Mesendoderm (in vitro differentiated cells): ENCODE data around the gene LYRM4.

ENCODE experiments used
- DNase-seq: peaks from one replicate; pipeline ENCODE4 v3.0.0; 2013
- H2AK5ac ChIP-seq: 2 replicates; pipeline ENCODE4 v1.6.1; 2013; ENCODE audit warnings: low read length, inconsistent platforms
- H2BK120ac ChIP-seq: 2 replicates; pipeline ENCODE4 v1.6.1; 2013; ENCODE audit warnings: low read depth, mild to moderate bottlenecking, low read length, moderate library complexity, mixed read lengths
- H2BK15ac ChIP-seq: replicated peaks from 2 replicates; pipeline ENCODE4 v1.6.1; 2013; ENCODE audit warnings: low read depth, mild to moderate bottlenecking, moderate library complexity
- H2BK5ac ChIP-seq: 2 replicates; pipeline ENCODE4 v1.6.1; 2013; ENCODE audit warnings: low read length, inconsistent platforms
- H3K18ac ChIP-seq: 2 replicates; pipeline ENCODE4 v1.6.1; 2013; ENCODE audit warnings: mild to moderate bottlenecking, low read length, mixed read lengths
- H3K23ac ChIP-seq: one replicate; pipeline ENCODE4 v1.6.1; 2013; ENCODE audit warnings: low read length
- H3K27ac ChIP-seq: 2 replicates; pipeline ENCODE4 v1.5.1; 2013; ENCODE audit warnings: low read depth, mild to moderate bottlenecking, inconsistent platforms, low read length, moderate library complexity
- H3K27me3 ChIP-seq: 2 replicates; pipeline ENCODE4 v1.6.1; 2013; ENCODE audit warnings: low read length, control low read depth, mild to moderate bottlenecking, inconsistent platforms; ENCODE audit not compliant: insufficient read depth, poor library complexity
- H3K36me3 ChIP-seq: 2 replicates; pipeline ENCODE4 v1.6.1; 2013; ENCODE audit warnings: low read length, inconsistent platforms; ENCODE audit not compliant: control insufficient read depth, insufficient read depth
- H3K4ac ChIP-seq: one replicate; pipeline ENCODE4 v1.6.1; 2013; ENCODE audit warnings: low read depth, mild to moderate bottlenecking, low read length, moderate library complexity
- H3K4me1 ChIP-seq: 2 replicates; pipeline ENCODE4 v1.6.1; 2013; ENCODE audit warnings: low read depth, low read length, inconsistent platforms; ENCODE audit not compliant: control insufficient read depth
- H3K4me2 ChIP-seq: 2 replicates; pipeline ENCODE4 v1.6.1; 2013; ENCODE audit warnings: low read length
- H3K4me3 ChIP-seq: 2 replicates; pipeline ENCODE4 v1.5.1; 2013; ENCODE audit warnings: mild to moderate bottlenecking, low read length
- H3K56ac ChIP-seq: one replicate; pipeline ENCODE4 v1.6.1; 2013; ENCODE audit warnings: low read length
- H3K79me1 ChIP-seq: 2 replicates; pipeline ENCODE4 v1.6.1; 2013; ENCODE audit warnings: low read length, inconsistent platforms
- H3K79me2 ChIP-seq: 2 replicates; pipeline ENCODE4 v1.6.1; 2013; ENCODE audit warnings: mild to moderate bottlenecking, low read length; ENCODE audit not compliant: control insufficient read depth, insufficient read depth
- H3K9ac ChIP-seq: 2 replicates; pipeline ENCODE4 v1.6.1; 2013; ENCODE audit warnings: low read length, inconsistent platforms
- H4K5ac ChIP-seq: one replicate; pipeline ENCODE4 v1.6.1; 2013; ENCODE audit warnings: low read length
- H4K8ac ChIP-seq: one replicate; pipeline ENCODE4 v1.6.1; 2013; ENCODE audit warnings: low read depth, mild to moderate bottlenecking, control low read depth, low read length, moderate library complexity
- WGBS: extraction: QIAGEN DNeasy Blood & Tissue Kit; methylation state at CpG from one replicate; pipeline ENCODE4 v1.1.7; 2013; ENCODE audit warnings: low lambda C conversion rate, missing lambda C conversion rate; ENCODE audit not compliant: insufficient coverage; ENCODE audit errors: extremely low coverage; 5-methylcytosine and 5-hydroxymethylcytosine counted together

LYRM4 gene

DNA sequence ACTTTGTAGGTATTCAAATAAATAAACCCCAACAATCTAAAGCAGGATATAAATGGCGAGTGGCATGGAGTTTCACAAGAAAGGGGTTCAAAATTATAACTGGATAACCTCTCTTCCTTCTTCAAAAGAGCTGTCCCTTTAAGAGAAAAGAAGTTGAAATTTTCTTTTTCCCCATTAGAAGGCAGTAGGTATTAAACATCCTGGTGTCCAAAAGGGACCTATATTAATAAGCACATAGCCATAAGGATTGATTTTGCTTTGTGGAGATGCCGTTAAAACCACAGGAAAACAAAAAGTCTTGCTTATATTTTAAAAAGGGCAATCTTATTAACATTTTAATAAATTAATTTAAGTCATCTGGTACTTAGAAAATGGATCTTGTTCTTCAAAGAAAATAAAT lies 76.5 kb downstream of the LYRM4 start:
- Histone ChIP-seq H3K9ac (no peak overlapping the region), H3K4ac (no peak overlapping the region), H2BK15ac (no peak overlapping the region), H3K56ac (no peak overlapping the region), H3K4me3 (no peak overlapping the region), H2AK5ac (no peak overlapping the region), H3K27me3 (no peaks in the 10 kb centered on the region), H2BK5ac (no peak overlapping the region), H2BK120ac (no peak overlapping the region), H3K4me2 (no peak overlapping the region), H3K23ac (no peak overlapping the region), H4K8ac (no peak overlapping the region), H3K4me1 (no peaks in the 10 kb centered on the region), H3K18ac (no peak overlapping the region), H3K27ac (no peak overlapping the region), H3K79me2 (no peaks in the 10 kb centered on the region), H4K5ac (no peak overlapping the region), H3K79me1 (peaks cover 2% of the 10 kb centered on the region), H3K36me3 (no peaks in the 10 kb centered on the region)
- WGBS = no CpG with 5 or more reads among the region's 2 CpGs
- DNase-seq = no peak

DNA sequence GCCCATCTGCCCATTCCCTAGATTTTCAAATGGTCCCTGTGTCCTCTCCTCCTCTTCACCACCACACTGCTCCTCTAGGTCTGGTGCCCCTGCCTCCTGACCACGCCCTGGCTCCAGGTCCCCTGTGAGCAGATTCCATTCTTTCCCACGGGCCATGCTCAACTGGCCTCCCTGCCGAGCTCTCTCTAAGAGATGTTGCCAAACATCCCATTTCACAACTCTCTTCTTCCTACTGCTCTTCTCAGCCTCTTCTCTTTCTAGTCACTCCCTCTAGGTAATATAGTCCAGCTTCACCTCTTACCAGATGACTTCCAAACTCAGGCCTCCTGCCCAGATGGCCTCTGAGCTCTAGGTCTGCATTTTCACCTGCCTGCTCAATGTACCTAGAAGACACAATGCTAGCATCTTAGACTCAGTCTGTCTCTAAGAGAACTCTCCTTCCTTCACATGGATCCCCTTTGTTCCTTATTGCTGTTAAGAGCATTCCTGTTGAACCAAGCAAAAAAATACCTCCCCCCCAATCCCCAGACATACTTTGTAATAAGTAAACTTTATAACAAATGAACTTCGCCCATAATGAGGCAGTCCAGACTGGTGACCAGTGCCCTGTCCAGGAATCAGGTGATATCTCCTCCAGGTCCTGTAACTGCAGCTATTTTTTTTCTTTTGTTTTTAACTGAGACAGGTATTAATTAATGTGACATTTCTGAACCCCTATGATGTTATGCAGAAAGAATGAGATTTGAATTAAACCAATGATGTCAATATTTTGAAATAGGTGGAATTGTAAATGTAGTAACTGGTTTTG lies 79.0 kb downstream of the LYRM4 start:
- H3K27ac ChIP-seq = no peak overlapping the region
- no peak overlapping the region for H3K4me2 ChIP-seq
- no peak overlapping the region for H2BK15ac ChIP-seq
- H4K5ac ChIP-seq = no peak overlapping the region
- no CpG with 5 or more reads among the region's 4 CpGs for WGBS
- no peak overlapping the region for H3K23ac ChIP-seq
- no peak overlapping the region for H2AK5ac ChIP-seq
- no peak overlapping the region for H3K18ac ChIP-seq
- H3K56ac ChIP-seq = no peak overlapping the region
- H3K79me2 ChIP-seq = no peaks in the 10 kb centered on the region
- no peak overlapping the region for H2BK5ac ChIP-seq
- H3K4me3 ChIP-seq = no peak overlapping the region
- no peaks in the 10 kb centered on the region for H3K4me1 ChIP-seq
- H3K4ac ChIP-seq = no peak overlapping the region
- no peak overlapping the region for H4K8ac ChIP-seq
- no peaks in the 10 kb centered on the region for H3K36me3 ChIP-seq
- no peak overlapping the region for H2BK120ac ChIP-seq
- peaks cover 2% of the 10 kb centered on the region for H3K79me1 ChIP-seq
- H3K9ac ChIP-seq = no peak overlapping the region
- no peaks in the 10 kb centered on the region for H3K27me3 ChIP-seq
- no peak for DNase-seq

DNA sequence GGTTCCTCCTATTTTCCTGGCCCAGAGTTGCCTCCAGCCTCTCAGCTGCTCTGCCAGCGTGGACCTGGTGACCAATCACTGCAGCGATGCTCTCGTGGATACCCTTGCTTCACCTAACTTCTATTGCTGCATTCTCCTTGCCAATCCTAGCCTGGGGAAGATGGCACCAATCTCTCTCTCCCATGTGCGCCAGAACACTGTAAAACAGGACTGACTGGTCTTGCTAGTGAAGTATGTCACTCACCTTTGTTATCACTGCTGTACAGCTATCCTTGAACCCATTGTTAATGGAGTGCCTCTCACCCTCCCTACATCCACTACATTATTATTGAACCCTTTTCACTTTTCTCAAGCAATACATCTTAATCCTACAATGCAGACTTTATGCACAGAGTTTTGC lies 80.1 kb downstream of the LYRM4 start:
- Histone ChIP-seq H2BK120ac (no peak overlapping the region), H3K79me2 (no peaks in the 10 kb centered on the region), H3K27me3 (no peaks in the 10 kb centered on the region), H3K4me1 (no peaks in the 10 kb centered on the region), H4K5ac (no peak overlapping the region), H3K9ac (no peak overlapping the region), H3K56ac (no peak overlapping the region), H3K27ac (no peak overlapping the region), H3K4me2 (no peak overlapping the region), H3K23ac (no peak overlapping the region), H3K36me3 (no peaks in the 10 kb centered on the region), H2AK5ac (no peak overlapping the region), H3K18ac (no peak overlapping the region), H2BK5ac (no peak overlapping the region), H3K79me1 (no peaks in the 10 kb centered on the region), H4K8ac (no peak overlapping the region), H3K4ac (no peak overlapping the region), H2BK15ac (no peak overlapping the region), H3K4me3 (no peak overlapping the region)
- WGBS = no CpG with 5 or more reads among the region's 4 CpGs
- DNase-seq = no peak

DNA sequence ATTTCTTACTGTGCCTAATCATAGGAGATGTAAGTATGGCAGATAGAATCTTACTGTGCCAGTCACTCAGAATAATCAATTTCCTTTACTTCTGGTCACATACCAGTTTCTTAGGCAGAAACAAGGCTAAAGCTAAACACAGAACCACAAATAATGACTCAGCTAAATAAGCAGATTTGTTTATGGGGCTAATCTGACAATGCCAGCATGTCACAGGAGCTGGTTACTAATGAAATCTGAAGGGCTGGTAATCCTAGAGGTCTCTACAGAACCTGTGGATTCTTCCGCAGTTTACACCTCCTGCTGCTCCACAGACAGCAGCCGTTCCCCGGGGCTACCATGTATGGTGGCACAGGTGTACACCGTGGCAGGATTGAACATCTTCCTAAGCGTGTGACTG lies 80.8 kb downstream of the LYRM4 start:
- H3K79me2 ChIP-seq = no peaks in the 10 kb centered on the region
- H2BK15ac ChIP-seq = no peak overlapping the region
- H3K4ac ChIP-seq = no peak overlapping the region
- no peak overlapping the region for H2BK120ac ChIP-seq
- H4K5ac ChIP-seq = no peak overlapping the region
- H3K36me3 ChIP-seq = no peaks in the 10 kb centered on the region
- H3K4me3 ChIP-seq = no peak overlapping the region
- no peak overlapping the region for H4K8ac ChIP-seq
- no peaks in the 10 kb centered on the region for H3K4me1 ChIP-seq
- DNase-seq = no peak
- no peak overlapping the region for H3K23ac ChIP-seq
- H3K27ac ChIP-seq = no peak overlapping the region
- H2AK5ac ChIP-seq = no peak overlapping the region
- H3K27me3 ChIP-seq = no peaks in the 10 kb centered on the region
- no CpG with 5 or more reads among the region's 5 CpGs for WGBS
- H3K18ac ChIP-seq = no peak overlapping the region
- H2BK5ac ChIP-seq = no peak overlapping the region
- H3K56ac ChIP-seq = no peak overlapping the region
- no peak overlapping the region for H3K4me2 ChIP-seq
- H3K79me1 ChIP-seq = no peaks in the 10 kb centered on the region
- no peak overlapping the region for H3K9ac ChIP-seq

GRCh38 chr6:5178806-5179205 lies 81.9 kb downstream of the LYRM4 start:
- Histone ChIP-seq H3K36me3 (no peaks in the 10 kb centered on the region), H3K79me1 (no peaks in the 10 kb centered on the region), H3K27ac (no peak overlapping the region), H3K23ac (no peak overlapping the region), H3K4me3 (no peak overlapping the region), H2BK15ac (no peak overlapping the region), H3K79me2 (no peaks in the 10 kb centered on the region), H3K4ac (no peak overlapping the region), H3K56ac (no peak overlapping the region), H3K4me1 (no peaks in the 10 kb centered on the region), H2BK5ac (no peak overlapping the region), H3K4me2 (no peak overlapping the region), H3K27me3 (no peaks in the 10 kb centered on the region), H4K8ac (no peak overlapping the region), H3K18ac (no peak overlapping the region), H3K9ac (no peak overlapping the region), H4K5ac (no peak overlapping the region), H2AK5ac (no peak overlapping the region), H2BK120ac (no peak overlapping the region)
- no CpG with 5 or more reads among the region's 2 CpGs for WGBS
- DNase-seq = no peak

- Histone ChIP-seq H3K9ac (no peak overlapping the region), H3K27ac (no peak overlapping the region)
- WGBS = no CpG with 5 or more reads among the region's 6 CpGs
Measured at GRCh38 chr6:5175635-5176034, 85.1 kb downstream of the LYRM4 start.

More at GRCh38 chr6:5175635-5176034, 85.1 kb downstream of the LYRM4 start:
- Histone ChIP-seq H3K79me1 (peaks cover 2% of the 10 kb centered on the region), H3K4me3 (no peak overlapping the region), H3K18ac (no peak overlapping the region), H3K79me2 (no peaks in the 10 kb centered on the region), H3K27me3 (no peaks in the 10 kb centered on the region), H4K5ac (no peak overlapping the region), H3K23ac (no peak overlapping the region), H3K56ac (no peak overlapping the region), H2AK5ac (no peak overlapping the region), H3K4me2 (no peak overlapping the region), H2BK15ac (no peak overlapping the region), H3K4me1 (no peaks in the 10 kb centered on the region), H3K36me3 (no peaks in the 10 kb centered on the region), H2BK5ac (no peak overlapping the region), H2BK120ac (no peak overlapping the region), H3K4ac (no peak overlapping the region), H4K8ac (no peak overlapping the region)
- DNase-seq = no peak
